ENCODE results near the gene LRRC72.
A peak's percentile ranks its signal among the peaks of the same experiment; 100 is the strongest.

Gene LRRC72

GRCh38 chr7:16619979-16620408 is 93.4 kb downstream of the LRRC72 start:
- no peak for DNase-seq (ENCODE audit: low read depth)
- H3K4me3 ChIP-seq (ENCODE audit: control insufficient read depth, low read depth, low read length) = no peak overlapping the region
- no peak for TF ChIP-seq CTCF (IDR thresholded peaks at IDR 0.05; ENCODE audit: control insufficient read depth, insufficient read depth, low read depth, low read length, missing control alignments)

GRCh38 chr7:16626388-16626787 is 99.8 kb downstream of the LRRC72 start:
- H3K4me3 ChIP-seq (ENCODE audit: control insufficient read depth, low read depth, low read length) = no peak overlapping the region
- no peak for TF ChIP-seq CTCF (IDR thresholded peaks at IDR 0.05; ENCODE audit: control insufficient read depth, insufficient read depth, low read depth, low read length, missing control alignments)
- DNase-seq (ENCODE audit: low read depth) = no peak

- no peak overlapping the region for H3K4me3 ChIP-seq (ENCODE audit: control insufficient read depth, low read depth, low read length)
- peak; percentile 39 for DNase-seq (ENCODE audit: low read depth)
- TF ChIP-seq CTCF (IDR thresholded peaks at IDR 0.05; ENCODE audit: control insufficient read depth, insufficient read depth, low read depth, low read length, missing control alignments) = no peak
These were observed 100.6 kb downstream of the LRRC72 start for GRCh38 chr7:16627236-16627635.

GRCh38 chr7:16630654-16631053 is 104.0 kb downstream of the LRRC72 start:
- TF ChIP-seq CTCF (IDR thresholded peaks at IDR 0.05; ENCODE audit: control insufficient read depth, insufficient read depth, low read depth, low read length, missing control alignments) = no peak
- DNase-seq (ENCODE audit: low read depth) = no peak
- no peak overlapping the region for H3K4me3 ChIP-seq (ENCODE audit: control insufficient read depth, low read depth, low read length)
